Activated CD4-positive, alpha-beta T cell treated with anti-CD3 and anti-CD28 coated beads, Interleukin-2, amount 50 U/mL, for 1 hour (primary cell): ENCODE measurements around the gene ASTL.

Source experiments
- DNase-seq: peaks from one replicate; pipeline ENCODE4 v3.0.0-alpha.2; 2020

The ASTL gene

DNA sequence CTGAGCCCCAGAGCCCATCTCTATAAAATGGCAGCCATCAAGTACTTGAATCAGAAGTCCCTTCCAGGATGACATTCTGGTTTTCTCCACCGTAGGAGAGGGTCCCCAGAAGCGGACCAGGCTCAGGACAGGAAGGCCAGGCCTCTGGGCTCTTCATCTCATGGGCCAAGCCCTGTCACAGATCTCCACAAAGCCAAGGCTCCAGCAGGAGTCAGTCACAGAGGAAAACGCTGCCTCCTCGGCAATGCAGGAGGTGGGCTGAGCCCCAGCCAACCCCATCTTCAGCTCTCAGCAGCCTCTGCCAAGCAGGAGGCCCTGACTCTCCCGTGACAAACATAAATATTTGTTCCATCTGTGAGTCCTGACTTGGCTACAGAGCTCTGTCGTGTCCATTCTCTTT lies 64.1 kb downstream of the ASTL start:
- DNase-seq, result no peak

DNA sequence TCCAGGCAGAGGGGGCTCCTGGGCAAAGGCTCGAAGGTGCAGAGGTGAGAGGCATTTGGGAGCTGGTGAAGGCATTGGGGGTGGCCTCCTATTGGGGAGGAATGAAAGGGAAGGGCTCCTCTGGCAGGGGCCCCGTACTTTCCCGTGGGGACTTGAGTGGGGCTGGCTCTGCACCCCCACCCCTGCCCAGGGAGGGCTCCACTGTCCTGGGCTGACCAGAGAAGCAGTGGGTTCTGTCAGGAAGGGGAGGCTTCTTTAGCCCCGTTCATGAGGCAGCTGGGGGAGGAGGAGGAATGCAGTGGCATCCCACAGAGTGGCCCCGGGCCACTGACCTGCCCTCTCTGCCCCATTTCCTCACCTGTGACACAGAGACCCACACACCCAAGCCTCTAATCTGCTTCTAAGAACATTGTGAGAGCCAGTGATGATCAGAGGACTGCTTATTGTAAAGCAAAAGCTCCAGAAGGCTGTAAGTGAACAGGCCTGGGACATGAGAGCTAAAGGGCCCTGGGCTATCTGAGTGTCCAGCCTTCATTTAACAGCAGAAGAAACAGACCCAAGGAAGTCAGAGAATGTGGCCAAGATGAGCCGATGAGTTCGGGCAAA lies 65.0 kb downstream of the ASTL start:
- DNase-seq, result no peak
